Measurements from ENCODE around the gene GRIN2A.

DNA sequence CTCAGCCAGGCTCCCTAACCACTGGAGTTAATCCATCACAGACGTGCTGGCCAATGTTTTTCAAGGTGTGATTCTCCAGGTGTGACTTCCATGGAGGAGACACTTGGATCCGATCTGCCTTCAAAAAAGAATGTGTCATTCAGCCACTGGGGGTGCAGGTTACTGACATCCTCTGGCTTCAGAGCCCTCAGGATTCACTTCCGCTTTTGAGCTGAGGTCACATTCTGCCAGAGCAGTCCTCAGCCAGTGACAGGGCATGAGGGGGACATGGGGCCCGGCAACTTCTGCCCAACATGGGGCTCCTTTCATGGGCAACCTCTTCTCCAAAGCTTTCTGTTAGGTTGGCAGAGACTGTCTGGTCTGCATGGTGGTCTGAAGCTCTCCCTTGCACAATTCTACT lies 81.4 kb downstream of the GRIN2A start:
- TF ChIP-seq, protein P1, sequence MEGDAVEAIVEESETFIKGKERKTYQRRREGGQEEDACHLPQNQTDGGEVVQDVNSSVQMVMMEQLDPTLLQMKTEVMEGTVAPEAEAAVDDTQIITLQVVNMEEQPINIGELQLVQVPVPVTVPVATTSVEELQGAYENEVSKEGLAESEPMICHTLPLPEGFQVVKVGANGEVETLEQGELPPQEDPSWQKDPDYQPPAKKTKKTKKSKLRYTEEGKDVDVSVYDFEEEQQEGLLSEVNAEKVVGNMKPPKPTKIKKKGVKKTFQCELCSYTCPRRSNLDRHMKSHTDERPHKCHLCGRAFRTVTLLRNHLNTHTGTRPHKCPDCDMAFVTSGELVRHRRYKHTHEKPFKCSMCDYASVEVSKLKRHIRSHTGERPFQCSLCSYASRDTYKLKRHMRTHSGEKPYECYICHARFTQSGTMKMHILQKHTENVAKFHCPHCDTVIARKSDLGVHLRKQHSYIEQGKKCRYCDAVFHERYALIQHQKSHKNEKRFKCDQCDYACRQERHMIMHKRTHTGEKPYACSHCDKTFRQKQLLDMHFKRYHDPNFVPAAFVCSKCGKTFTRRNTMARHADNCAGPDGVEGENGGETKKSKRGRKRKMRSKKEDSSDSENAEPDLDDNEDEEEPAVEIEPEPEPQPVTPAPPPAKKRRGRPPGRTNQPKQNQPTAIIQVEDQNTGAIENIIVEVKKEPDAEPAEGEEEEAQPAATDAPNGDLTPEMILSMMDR (IDR thresholded peaks at IDR 0.05; ENCODE audit: low read length), result no peak
- TF ChIP-seq EZH2phosphoT487 (IDR thresholded peaks at IDR 0.05; ENCODE audit: low read length) (no peak), EZH2 (optimal IDR thresholded peaks at IDR 0.05; ENCODE audit: low read depth, low read length) (no peak)
